Mesothelial cell of epicardium (in vitro differentiated cells): ENCODE data around the gene LIME1. TPM values are rescaled to one million over a fixed set of nuclear protein-coding genes. Genes with fewer than 3 reads are reported as not detected.

ENCODE experiments used
- DNase-seq, 2 experiments: peaks; one replicate each; pipeline ENCODE4 v3.0.0; 2021; ENCODE audit warnings: low spot score in 2 of 2; ENCODE audit not compliant: unreplicated experiment in 2 of 2
- H3K27ac Mint-ChIP-seq: 2 replicates; pipeline ENCODE4 v1.8.0; 2021; ENCODE audit warnings: mixed read lengths
- H3K27me3 Mint-ChIP-seq: 2 replicates; pipeline ENCODE4 v1.8.0; 2021; ENCODE audit warnings: low read depth, mixed read lengths
- H3K36me3 Mint-ChIP-seq: 2 replicates; pipeline ENCODE4 v1.8.0; 2021; ENCODE audit warnings: mixed read lengths
- H3K4me1 Mint-ChIP-seq: 2 replicates; pipeline ENCODE4 v1.8.0; 2021; ENCODE audit warnings: mixed read lengths
- H3K4me3 Mint-ChIP-seq: 2 replicates; pipeline ENCODE4 v1.8.0; 2021; ENCODE audit warnings: mild to moderate bottlenecking, moderate library complexity, mixed read lengths
- H3K9me3 Mint-ChIP-seq: 2 replicates; pipeline ENCODE4 v1.8.0; 2021; ENCODE audit warnings: mixed read lengths
- CTCF ChIP-seq: fragments of 200-600 bp; sonication (generic); IDR thresholded peaks from one replicate; pipeline ENCODE4 v1.5.0; 2021; ENCODE audit warnings: antibody characterized with exemption; ENCODE audit not compliant: unreplicated experiment
- total RNA-seq: library from RNA; stranded (reverse); gene quantifications from 3 replicates; pipeline ENCODE4 v1.2.1, GENCODE V29; 2021

Gene LIME1
- total RNA-seq, 1 donor from 2014 or later: 18.4 TPM

- no peak overlapping the region for H3K4me3 Mint-ChIP-seq
Measured at GRCh38 chr20:63737695-63737944, 1.2 kb downstream of the LIME1 start.

GRCh38 chr20:63737945-63738686 is 1.7 kb downstream of the LIME1 start:
- Mint-ChIP-seq H3K36me3 (peaks cover 14% of the 10 kb centered on the region), H3K4me3 (peak overlapping the region; percentile 37), H3K27ac (no peak overlapping the region), H3K27me3 (peaks cover 7% of the 10 kb centered on the region), H3K4me1 (no peaks in the 10 kb centered on the region), H3K9me3 (no peaks in the 10 kb centered on the region)
- DNase-seq: no peak
- no peak for TF ChIP-seq CTCF

More at GRCh38 chr20:63737695-63737944, 1.2 kb downstream of the LIME1 start:
- no peak overlapping the region for H3K27ac Mint-ChIP-seq
- peaks cover 14% of the 10 kb centered on the region for H3K36me3 Mint-ChIP-seq
- no peak for DNase-seq
- no peaks in the 10 kb centered on the region for H3K4me1 Mint-ChIP-seq
- no peak for TF ChIP-seq CTCF
- H3K27me3 Mint-ChIP-seq: peaks cover 7% of the 10 kb centered on the region
- H3K9me3 Mint-ChIP-seq: no peaks in the 10 kb centered on the region

- peaks cover 7% of the 10 kb centered on the region for H3K27me3 Mint-ChIP-seq
- H3K27ac Mint-ChIP-seq: no peak overlapping the region
- DNase-seq: no peak
- peak overlapping the region; percentile 37 for H3K4me3 Mint-ChIP-seq
- no peak for TF ChIP-seq CTCF
- no peaks in the 10 kb centered on the region for H3K4me1 Mint-ChIP-seq
- H3K9me3 Mint-ChIP-seq: no peaks in the 10 kb centered on the region
- H3K36me3 Mint-ChIP-seq: peaks cover 11% of the 10 kb centered on the region
Measured at GRCh38 chr20:63738687-63739129, 2.2 kb downstream of the LIME1 start.

- peak in 1 of 2 experiments; percentile 72 for DNase-seq
- peak within 1 kb of the TSS; percentile 70 for H3K4me3 Mint-ChIP-seq
- TF ChIP-seq CTCF: no peak
- H3K27ac Mint-ChIP-seq: no peak within 1 kb of the TSS
- no peaks in the 10 kb centered on the region for H3K4me1 Mint-ChIP-seq
- peaks cover 7% of the 10 kb centered on the region for H3K27me3 Mint-ChIP-seq
- peaks cover 6% of the 10 kb centered on the region for H3K36me3 Mint-ChIP-seq
- no peaks in the 10 kb centered on the region for H3K9me3 Mint-ChIP-seq
Measured at GRCh38 chr20:63739130-63740069, 2.9 kb downstream of the LIME1 start, which contains the start of gene SLC2A4RG. SLC2A4RG (plus strand) TSS chr20:63739776; CDS start chr20:63739913, 137 bp downstream.

- H3K27ac Mint-ChIP-seq: no peak overlapping the region
Measured at GRCh38 chr20:63740070-63740626, 3.7 kb downstream of the LIME1 start.

More at GRCh38 chr20:63740070-63740626, 3.7 kb downstream of the LIME1 start:
- Mint-ChIP-seq H3K36me3 (peaks cover 6% of the 10 kb centered on the region), H3K27me3 (peaks cover 7% of the 10 kb centered on the region), H3K4me3 (peak overlapping the region; percentile 70), H3K4me1 (no peaks in the 10 kb centered on the region), H3K9me3 (no peaks in the 10 kb centered on the region)
- TF ChIP-seq CTCF: no peak
- peak in 1 of 2 experiments; percentile 71 for DNase-seq
